ENCODE measurements around the gene SIAH2. TPM values are rescaled to one million over a fixed set of nuclear protein-coding genes. Genes with fewer than 3 reads are reported as not detected.

SIAH2 gene
- total RNA-seq, 3 donors from 2014 or later = 37.4 to 40.3 (median 39.1) TPM

DNA sequence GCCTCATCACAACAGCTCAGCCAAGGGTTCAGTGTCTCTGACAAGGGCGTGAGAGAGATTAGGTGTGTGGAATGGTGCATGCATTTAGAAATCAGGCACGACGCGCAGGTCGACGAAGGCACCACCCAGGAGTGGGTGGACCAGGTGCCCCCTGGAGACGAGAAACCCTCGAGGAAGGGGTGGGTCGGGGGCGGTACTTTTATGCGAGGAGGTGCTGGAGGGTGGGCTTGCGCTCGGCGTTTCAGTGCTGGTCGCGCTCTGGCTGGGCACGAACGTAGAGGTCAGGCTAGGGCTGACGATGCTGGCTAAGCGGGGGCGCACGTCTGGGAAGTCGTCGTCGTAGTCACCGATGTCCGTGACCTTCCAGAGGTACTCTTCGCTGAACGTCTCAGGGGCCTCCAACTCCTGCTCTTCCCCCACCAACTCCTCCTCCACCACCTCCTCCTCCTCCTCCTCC lies 59.6 kb downstream of the SIAH2 start:
- H3K27me3 ChIP-seq = no peaks in the 10 kb centered on the region
- H3K4me1 ChIP-seq = no peaks in the 10 kb centered on the region
- peak overlapping the region; percentile 83 to 91 for H3K27ac ChIP-seq
- no peak for TF ChIP-seq CTCF (IDR thresholded peaks at IDR 0.05)
- TF ChIP-seq POLR2A (IDR thresholded peaks at IDR 0.05) = no peak
- no peak for TF ChIP-seq POLR2AphosphoS5 (IDR thresholded peaks at IDR 0.05)
- DNase-seq (ENCODE audit: low spot score in 2 of 2) = no peak
- H3K9me3 ChIP-seq = no peaks in the 10 kb centered on the region
- intact Hi-C loops (cut with DNase I; ENCODE audit: low total_unique reads) = no loop called here
- H3K36me3 ChIP-seq = no peaks in the 10 kb centered on the region
- H3K4me3 ChIP-seq = peak overlapping the region; percentile 53 to 82 (median 68)

GRCh38 chr3:150699068-150699639 lies 63.8 kb downstream of the SIAH2 start:
- no peaks in the 10 kb centered on the region for H3K4me1 ChIP-seq
- no peaks in the 10 kb centered on the region for H3K9me3 ChIP-seq
- no peak overlapping the region for H3K27ac ChIP-seq
- H3K27me3 ChIP-seq = no peaks in the 10 kb centered on the region
- no peaks in the 10 kb centered on the region for H3K36me3 ChIP-seq
- no peak overlapping the region for H3K4me3 ChIP-seq
- DNase-seq (ENCODE audit: low spot score in 2 of 2) = no peak
- no peak for TF ChIP-seq POLR2A (IDR thresholded peaks at IDR 0.05)
- no peak for TF ChIP-seq CTCF (IDR thresholded peaks at IDR 0.05)
- intact Hi-C loops (cut with DNase I; ENCODE audit: low total_unique reads) = no loop called here

DNA sequence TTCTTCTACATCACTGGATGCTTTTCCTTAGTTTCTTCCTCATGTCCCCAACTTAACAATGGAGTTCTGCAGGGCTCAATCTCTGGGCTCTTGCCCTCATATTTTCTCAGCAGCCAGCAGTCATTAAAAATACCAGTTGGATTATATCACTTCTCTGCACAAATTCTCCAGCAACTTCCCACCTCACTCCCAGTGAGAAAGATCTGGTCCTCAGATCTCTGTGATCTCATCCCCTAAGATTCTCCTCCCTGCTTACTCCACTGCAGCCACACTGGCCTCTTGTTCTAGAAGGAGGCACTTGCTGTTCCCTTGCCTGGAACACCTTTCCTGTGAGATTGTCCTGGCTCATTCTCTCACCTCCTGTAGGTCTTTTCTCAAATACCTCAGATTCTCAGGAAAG lies 65.3 kb downstream of the SIAH2 start:
- no peak for DNase-seq (ENCODE audit: low spot score in 2 of 2)
- no peak for TF ChIP-seq POLR2A (IDR thresholded peaks at IDR 0.05)

DNA sequence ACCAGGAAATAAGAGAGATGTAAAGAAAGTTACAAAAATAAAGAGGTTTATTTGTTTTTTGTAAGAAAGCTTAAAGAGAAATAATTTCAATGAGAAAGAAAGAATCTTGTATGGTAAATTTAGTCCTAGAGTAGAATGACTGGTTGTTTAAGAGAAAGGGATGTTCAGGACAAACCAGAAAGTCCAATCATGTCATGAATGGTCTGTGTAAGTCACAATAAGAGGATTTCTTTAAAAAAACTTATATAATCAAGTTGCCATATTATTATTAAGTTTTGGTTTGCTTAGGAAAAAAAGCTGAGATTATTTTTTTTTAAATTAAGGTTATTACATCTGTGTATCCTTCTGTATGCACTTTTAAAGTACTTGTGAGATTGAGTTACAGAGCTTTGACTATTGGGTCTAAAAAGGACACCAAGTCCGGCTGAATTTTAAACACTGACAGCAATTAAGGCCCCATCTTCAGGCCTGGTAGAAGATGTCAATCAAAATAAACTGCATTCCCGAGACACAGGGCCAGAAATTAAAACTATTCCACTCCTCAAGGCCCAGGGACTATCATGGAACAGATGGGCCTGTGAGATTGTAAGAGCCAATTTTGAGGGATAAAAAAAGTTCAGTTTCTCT lies 71.4 kb downstream of the SIAH2 start:
- Histone ChIP-seq H3K27me3 (no peaks in the 10 kb centered on the region), H3K27ac (no peak overlapping the region), H3K4me1 (no peaks in the 10 kb centered on the region), H3K36me3 (no peaks in the 10 kb centered on the region), H3K4me3 (no peak overlapping the region), H3K9me3 (peaks cover 0 to 7% of the 10 kb centered on the region in 2 donors)
- DNase-seq (ENCODE audit: low spot score in 2 of 2) = no peak
- TF ChIP-seq CTCF (IDR thresholded peaks at IDR 0.05) = no peak
- no peak for TF ChIP-seq POLR2A (IDR thresholded peaks at IDR 0.05)
- TF ChIP-seq POLR2AphosphoS5 (IDR thresholded peaks at IDR 0.05) = no peak
- intact Hi-C loops (cut with DNase I; ENCODE audit: low total_unique reads) = no loop called here

More for the DNA sequence above, 65.3 kb downstream of the SIAH2 start:
- no peaks in the 10 kb centered on the region for H3K4me1 ChIP-seq
- no peak overlapping the region for H3K4me3 ChIP-seq
- peaks cover 0 to 6% of the 10 kb centered on the region in 2 donors for H3K9me3 ChIP-seq
- no peaks in the 10 kb centered on the region for H3K36me3 ChIP-seq
- intact Hi-C loops (cut with DNase I; ENCODE audit: low total_unique reads) = no loop called here
- no peaks in the 10 kb centered on the region for H3K27me3 ChIP-seq
- H3K27ac ChIP-seq = no peak overlapping the region

Other genes with a start within 250 kb of the SIAH2 start
- gene SERP1, start 216.7 kb downstream of the SIAH2 start, total RNA-seq = 100 to 1,000 TPM; 231 to 327 (median 273) TPM
- gene EIF2A, start 216.4 kb downstream of the SIAH2 start, total RNA-seq = 100 to 1,000 TPM; 204 to 247 (median 239) TPM
- gene SELENOT, start 159.8 kb downstream of the SIAH2 start, total RNA-seq = 100 to 1,000 TPM in 2 of 3 donors, 10 to 100 TPM in 1; 86.9 to 143 (median 127) TPM
- under 1 TPM; 0.29 to 0.98 (median 0.48) TPM for gene ERICH6, start 59.2 kb downstream of the SIAH2 start, total RNA-seq
- not detected for gene MINDY4B, start 142.3 kb upstream of the SIAH2 start, total RNA-seq
- gene CLRN1, start 209.6 kb upstream of the SIAH2 start, total RNA-seq = not detected

Data from breast epithelium (tissue), 4 donors.